PC-3 (cell line): ENCODE measurements around the gene LRCH1. TPM values are rescaled to one million over a fixed set of nuclear protein-coding genes. Genes with fewer than 3 reads are reported as not detected.

ENCODE experiments used
- ATAC-seq: fragments of 200-7000 bp; cut with Tn5 transposase; 2 replicates; pipeline ENCODE4 v1.9.1; 2020; ENCODE audit warnings: mild to moderate bottlenecking, moderate library complexity
- BruUV-seq: library from RNA; stranded (reverse); fragments of 400-500 nt; replicated peaks from 2 replicates; lab custom pipeline; 2021; lab: Mats Ljungman, UMichigan
- CTCF ChIA-PET: fragments of 300-600 bp; sonication (Branson Sonifier 250); formaldehyde crosslinking; loops from one replicate; lab custom pipeline; 2022; ENCODE audit warnings: antibody characterized with exemption; lab: Charles Lee
- POLR2A ChIA-PET: fragments of 300-600 bp; sonication (Branson Sonifier 250); formaldehyde crosslinking; loops from one replicate; lab custom pipeline; 2022; ENCODE audit warnings: antibody characterized with exemption; ENCODE audit not compliant: unreplicated experiment; lab: Charles Lee
- DNase-seq: peaks from one replicate; pipeline ENCODE4 v3.0.0-alpha.2; 2015
- H2AFZ ChIP-seq: fragments of 300-600 bp; sonication (generic); 2 replicates; pipeline ENCODE4 v1.6.0; 2016; ENCODE audit warnings: antibody characterized with exemption, low read length
- H3F3A ChIP-seq: fragments of 300-600 bp; sonication (generic); one replicate; pipeline ENCODE4 v1.6.0; 2017; ENCODE audit warnings: antibody characterized with exemption, low read length, control low read depth, mild to moderate bottlenecking; ENCODE audit not compliant: unreplicated experiment
- H3K27ac ChIP-seq: fragments of 300-600 bp; sonication (generic); 2 replicates; pipeline ENCODE4 v1.5.1; 2016; ENCODE audit warnings: mild to moderate bottlenecking, low read length
- H3K27me3 ChIP-seq: fragments of 300-600 bp; sonication (generic); 2 replicates; pipeline ENCODE4 v1.6.1; 2016; ENCODE audit warnings: low read length, mixed read lengths
- H3K36me3 ChIP-seq: fragments of 300-600 bp; sonication (generic); 2 replicates; pipeline ENCODE4 v1.6.1; 2016; ENCODE audit warnings: low read depth, mixed run types, low read length, mixed read lengths
- H3K4me1 ChIP-seq: fragments of 300-600 bp; sonication (generic); 2 replicates; pipeline ENCODE4 v1.5.1; 2016; ENCODE audit warnings: low read length; ENCODE audit not compliant: insufficient read depth
- H3K4me2 ChIP-seq: fragments of 300-600 bp; sonication (generic); 2 replicates; pipeline ENCODE4 v1.6.0; 2016; ENCODE audit warnings: low read length
- H3K4me3 ChIP-seq: fragments of 300-600 bp; sonication (generic); 2 replicates; pipeline ENCODE4 v1.5.1; 2016; ENCODE audit warnings: mild to moderate bottlenecking, low read length, mixed read lengths
- H3K79me2 ChIP-seq: fragments of 300-600 bp; sonication (generic); 2 replicates; pipeline ENCODE4 v1.6.1; 2017; ENCODE audit warnings: low read length, mixed read lengths
- H3K9ac ChIP-seq: fragments of 300-600 bp; sonication (generic); 2 replicates; pipeline ENCODE4 v1.6.0; 2016; ENCODE audit warnings: mild to moderate bottlenecking, low read length
- H3K9me2 ChIP-seq: fragments of 300-600 bp; sonication (generic); replicated peaks from 2 replicates; pipeline ENCODE4 v1.6.1; 2016; ENCODE audit warnings: mixed run types, low read length, mixed read lengths
- H3K9me3 ChIP-seq: fragments of 300-600 bp; sonication (generic); 2 replicates; pipeline ENCODE4 v1.6.1; 2016; ENCODE audit warnings: low read length, mixed read lengths
- H4K20me1 ChIP-seq: fragments of 300-600 bp; sonication (generic); 2 replicates; pipeline ENCODE4 v1.6.1; 2016; ENCODE audit warnings: low read length, mixed read lengths
- CTCF ChIP-seq: fragments of 300-600 bp; sonication (generic); conservative IDR thresholded peaks from 2 replicates; pipeline ENCODE4 v1.5.1; 2017; ENCODE audit warnings: antibody characterized with exemption, low read depth, mild to moderate bottlenecking, low read length
- EZH2 ChIP-seq: fragments of 300-600 bp; sonication (generic); IDR thresholded peaks from one replicate; pipeline ENCODE4 v1.6.1; 2017; ENCODE audit warnings: antibody characterized with exemption, mild to moderate bottlenecking, low read length; ENCODE audit not compliant: unreplicated experiment
- EZH2phosphoT487 ChIP-seq: fragments of 300-600 bp; sonication (generic); IDR thresholded peaks from 2 replicates; pipeline ENCODE4 v1.6.1; 2018; ENCODE audit warnings: mild to moderate bottlenecking, antibody characterized with exemption, low read length, borderline replicate concordance
- intact Hi-C: fragments of 100-400 bp; cut with micrococcal nuclease; formaldehyde crosslinking; loops from 2 replicates; pipeline ENCODE4 v1.9.0; 2023
- total RNA-seq: library from RNA; depleted of rRNA; stranded (reverse); fragments of >200 nt; gene quantifications from 2 replicates; pipeline ENCODE4 v1.2.3, GENCODE V29; 2014

Gene LRCH1
- total RNA-seq, 1 experiment from 2014 or later = 4.3 TPM

GRCh38 chr13:46556418-46556779 lies 3.4 kb downstream of the LRCH1 start:
- H2AFZ ChIP-seq = no peak overlapping the region
- H3F3A ChIP-seq = no peaks in the 10 kb centered on the region
- peaks cover 81% of the 10 kb centered on the region for H3K79me2 ChIP-seq
- no peaks in the 10 kb centered on the region for H3K27me3 ChIP-seq
- CTCF ChIA-PET = interaction anchor here (0.6 kb wide), 1 partner anchor 378 kb away, joined by 3 read pairs; no protein-coding TSS in a partner anchor
- BruUV-seq = no TSS peak
- H3K36me3 ChIP-seq = no peaks in the 10 kb centered on the region; the same call in 1 of the 2 replicates
- H3K27ac ChIP-seq = no peak overlapping the region
- H3K4me2 ChIP-seq = peak overlapping the region; percentile 91; the same call in 1 of the 2 replicates
- TF ChIP-seq EZH2 = no peak
- TF ChIP-seq EZH2phosphoT487 = no peak
- no peak for TF ChIP-seq CTCF
- no peak overlapping the region for H3K9ac ChIP-seq
- H3K9me2 ChIP-seq = no peaks in the 10 kb centered on the region
- DNase-seq (no peak), ATAC-seq (no peak)
- intact Hi-C loops = loop anchor here (10.0 kb wide), 1 partner anchor 108 kb away; no protein-coding TSS in a partner anchor
- H3K4me3 ChIP-seq = no peak overlapping the region
- H3K4me1 ChIP-seq = peaks cover 27% of the 10 kb centered on the region
- H3K9me3 ChIP-seq = no peaks in the 10 kb centered on the region
- peaks cover 24% of the 10 kb centered on the region; the same call in 1 of the 2 replicates for H4K20me1 ChIP-seq
- POLR2A ChIA-PET = no interaction called here

GRCh38 chr13:46559272-46559805 lies 6.4 kb downstream of the LRCH1 start:
- Histone ChIP-seq H3K4me3 (no peak overlapping the region), H3K9ac (no peak overlapping the region), H3F3A (no peaks in the 10 kb centered on the region), H4K20me1 (peaks cover 24% of the 10 kb centered on the region; the same call in 1 of the 2 replicates), H3K36me3 (no peaks in the 10 kb centered on the region), H3K27me3 (no peaks in the 10 kb centered on the region), H3K4me1 (peaks cover 27% of the 10 kb centered on the region), H3K4me2 (no peak overlapping the region), H3K27ac (no peak overlapping the region), H3K79me2 (peaks cover 99% of the 10 kb centered on the region), H3K9me2 (no peaks in the 10 kb centered on the region), H2AFZ (no peak overlapping the region), H3K9me3 (no peaks in the 10 kb centered on the region)
- ATAC-seq (peak; percentile 40), DNase-seq (no peak)
- intact Hi-C loops = loop anchor here (10.0 kb wide), 1 partner anchor 105 kb away; no protein-coding TSS in a partner anchor
- TF ChIP-seq EZH2phosphoT487 (no peak), CTCF (no peak), EZH2 (no peak)
- no TSS peak for BruUV-seq
- CTCF ChIA-PET = no interaction called here
- POLR2A ChIA-PET = interaction anchor here (0.7 kb wide), 1 partner anchor 49 kb away, joined by 3 read pairs; no protein-coding TSS in a partner anchor

- TF ChIP-seq CTCF = no peak
- TF ChIP-seq EZH2 = no peak
- TF ChIP-seq EZH2phosphoT487 = no peak
- ChIA-PET CTCF (no interaction called here), POLR2A (no interaction called here)
- Histone ChIP-seq H3K4me3 (no peak overlapping the region), H3K4me2 (no peak overlapping the region), H3K27ac (no peak overlapping the region), H4K20me1 (peaks cover 24% of the 10 kb centered on the region; the same call in 1 of the 2 replicates), H3F3A (no peaks in the 10 kb centered on the region), H3K9ac (no peak overlapping the region), H3K27me3 (no peaks in the 10 kb centered on the region), H3K36me3 (no peaks in the 10 kb centered on the region), H3K9me3 (no peaks in the 10 kb centered on the region), H3K9me2 (no peaks in the 10 kb centered on the region), H3K4me1 (peaks cover 17% of the 10 kb centered on the region), H3K79me2 (peaks cover 95% of the 10 kb centered on the region), H2AFZ (no peak overlapping the region)
- intact Hi-C loops = no loop called here
- BruUV-seq = no TSS peak
- DNase-seq = no peak
- no peak for ATAC-seq
These were observed 7.8 kb downstream of the LRCH1 start for GRCh38 chr13:46560778-46561177.
